Keratinocyte (primary cell): Measurements from ENCODE around the gene NAT10. TPM values are rescaled to one million over a fixed set of nuclear protein-coding genes. Genes with fewer than 3 reads are reported as not detected.

Experiments used
- DNase-seq: peaks from one replicate; pipeline ENCODE4 v3.0.0-alpha.2; 2011; ENCODE audit warnings: low read depth, missing footprints, low spot score
- FAIRE-seq: peaks from 2 replicates; lab custom pipeline; 2011; peaks lifted over from hg19 to GRCh38; lab: Jason Lieb, UNC
- H2AFZ ChIP-seq: 2 replicates; pipeline ENCODE4 v1.6.0; 2012; ENCODE audit warnings: low read length, control low read depth, inconsistent platforms; ENCODE audit not compliant: control insufficient read depth
- H3K27ac ChIP-seq: 2 replicates; pipeline ENCODE4 v1.5.1; 2011; ENCODE audit warnings: low read length; ENCODE audit not compliant: control insufficient read depth, insufficient read depth
- H3K27me3 ChIP-seq: 3 replicates; pipeline ENCODE4 v1.6.0; 2011; ENCODE audit warnings: low read length; ENCODE audit not compliant: control insufficient read depth, insufficient read depth; ENCODE audit errors: extremely low read depth
- H3K36me3 ChIP-seq, 2 experiments: 2 replicates in 1 of 2; 3 replicates in 1 of 2; pipeline ENCODE4 v1.5.1; 2011; ENCODE audit warnings: low read length in 2 of 2, mild to moderate bottlenecking in 1 of 2; ENCODE audit not compliant: control insufficient read depth in 2 of 2, insufficient read depth in 2 of 2; ENCODE audit errors: extremely low read depth in 1 of 2
- H3K4me1 ChIP-seq: 3 replicates; pipeline ENCODE4 v1.5.1; 2011; ENCODE audit warnings: low read length; ENCODE audit not compliant: control insufficient read depth, insufficient read depth; ENCODE audit errors: extremely low read depth
- H3K4me2 ChIP-seq: 3 replicates; pipeline ENCODE4 v1.6.0; 2011; ENCODE audit warnings: low read depth, low read length; ENCODE audit not compliant: control insufficient read depth, insufficient read depth; ENCODE audit errors: extremely low read depth
- H3K4me3 ChIP-seq, 3 experiments: fragments of 200-600 bp in 1 of 3; sonication (generic) in 1 of 3; 2 replicates in 2 of 3; 3 replicates in 1 of 3; pipeline ENCODE4 v1.5.1; 2011 to 2016; ENCODE audit warnings: low read length in 3 of 3, mild to moderate bottlenecking in 3 of 3, control low read depth in 2 of 3, inconsistent platforms in 1 of 3, low read depth in 1 of 3, mixed read lengths in 1 of 3, mixed run types in 1 of 3, moderate library complexity in 1 of 3; ENCODE audit not compliant: control insufficient read depth in 2 of 3, insufficient read depth in 2 of 3; ENCODE audit errors: extremely low read depth in 1 of 3
- H3K79me2 ChIP-seq: 2 replicates; pipeline ENCODE4 v1.6.0; 2012; ENCODE audit warnings: low read length; ENCODE audit not compliant: control insufficient read depth, insufficient read depth
- H3K9ac ChIP-seq: 3 replicates; pipeline ENCODE4 v1.6.0; 2011; ENCODE audit warnings: low read length; ENCODE audit not compliant: control insufficient read depth, insufficient read depth; ENCODE audit errors: extremely low read depth
- H3K9me1 ChIP-seq: 3 replicates; pipeline ENCODE4 v1.6.0; 2011; ENCODE audit warnings: low read length; ENCODE audit not compliant: control insufficient read depth, insufficient read depth; ENCODE audit errors: extremely low read depth
- H3K9me3 ChIP-seq: 2 replicates; pipeline ENCODE4 v1.5.1; 2012; ENCODE audit warnings: low read depth, low read length; ENCODE audit not compliant: control insufficient read depth
- H4K20me1 ChIP-seq: 3 replicates; pipeline ENCODE4 v1.6.0; 2011; ENCODE audit warnings: low read length; ENCODE audit not compliant: control insufficient read depth, insufficient read depth; ENCODE audit errors: extremely low read depth
- CTCF ChIP-seq, 3 experiments: IDR thresholded peaks in 1 of 3; conservative IDR thresholded peaks in 1 of 3; optimal IDR thresholded peaks in 1 of 3; 2 replicates in 2 of 3; 3 replicates in 1 of 3; pipeline versions ENCODE3 to v1.5.1; 2011; ENCODE audit warnings: low read length in 3 of 3, mild to moderate bottlenecking in 3 of 3, moderate library complexity in 2 of 3, control low read depth in 1 of 3, inconsistent platforms in 1 of 3; ENCODE audit not compliant: insufficient read depth in 2 of 3; ENCODE audit errors: extremely low read depth in 1 of 3
- EZH2 ChIP-seq: IDR thresholded peaks from one replicate; pipeline ENCODE4 v1.6.1; 2012; ENCODE audit warnings: inconsistent platforms, mild to moderate bottlenecking, low read length, moderate library complexity
- dilution Hi-C: fragments of 300-500 bp; cut with MboI; formaldehyde crosslinking; loops from one replicate; pipeline ENCODE4 v1.7.0; 2020; ENCODE audit warnings: low sequenced_read_pairs; ENCODE audit not compliant: extremely low pct_ligation_motif_present
- polyA plus RNA-seq, 5 experiments: library from polyadenylated mRNA; depleted of rRNA in 3 of 5; stranded (reverse) in 3 of 5; stranded (forward) in 1 of 5; unstranded in 1 of 5; fragments of >200 nt; gene quantifications; 1 replicate in 1 of 5; 2 replicates in 3 of 5; 3 replicates in 1 of 5; pipeline versions ENCODE4 v1.2.1 to v1.2.3, GENCODE V29; 2011 to 2012; ENCODE audit warnings: missing spikeins in 2 of 5, low read depth in 1 of 5, low replicate concordance in 1 of 5

Gene NAT10
- polyA plus RNA-seq, 1 donor (not counting 4 experiments of a cell fraction or from before 2014, with no cell fraction given) = 44.0 TPM

- peaks cover 17% of the 10 kb centered on the region for H3K4me1 ChIP-seq
- no peak overlapping the region for H3K4me3 ChIP-seq
- H3K27ac ChIP-seq = no peak overlapping the region
- H4K20me1 ChIP-seq = no peaks in the 10 kb centered on the region
- no peaks in the 10 kb centered on the region for H3K27me3 ChIP-seq
- TF ChIP-seq CTCF (optimal IDR thresholded peaks at IDR 0.05 in 1 of 3, IDR thresholded peaks at IDR 0.05 in 1 of 3, conservative IDR thresholded peaks at IDR 0.05 in 1 of 3; ENCODE audit: extremely low read depth in 1 of 3, insufficient read depth in 2 of 3, low read length in 3 of 3) (no peak), EZH2 (no peak)
- FAIRE-seq (no peak), DNase-seq (no peak)
- no peaks in the 10 kb centered on the region for H3K79me2 ChIP-seq
- H3K4me2 ChIP-seq = no peak overlapping the region
- no peak overlapping the region for H2AFZ ChIP-seq
- H3K36me3 ChIP-seq = no peaks in the 10 kb centered on the region
- no peaks in the 10 kb centered on the region for H3K9me3 ChIP-seq
- dilution Hi-C loops = no loop called here
- no peak overlapping the region for H3K9ac ChIP-seq
- peaks cover 3% of the 10 kb centered on the region for H3K9me1 ChIP-seq
Observed at GRCh38 chr11:34191578-34191977, 86.1 kb downstream of the NAT10 start.

GRCh38 chr11:34192481-34193401 lies 87.3 kb downstream of the NAT10 start:
- Histone ChIP-seq H3K27ac (peak overlapping the region; percentile 61), H3K9me3 (no peaks in the 10 kb centered on the region), H3K4me1 (peaks cover 17% of the 10 kb centered on the region), H3K36me3 (no peaks in the 10 kb centered on the region), H3K4me3 (peak overlapping the region in 2 of 3 experiments; percentile 33 to 69), H3K79me2 (no peaks in the 10 kb centered on the region), H4K20me1 (no peaks in the 10 kb centered on the region), H2AFZ (peak overlapping the region; percentile 83), H3K4me2 (peak overlapping the region; percentile 78), H3K9ac (peak overlapping the region; percentile 58), H3K27me3 (no peaks in the 10 kb centered on the region), H3K9me1 (peaks cover 3% of the 10 kb centered on the region)
- FAIRE-seq = peak; percentile 96
- peak; percentile 93 for DNase-seq
- dilution Hi-C loops = no loop called here
- TF ChIP-seq CTCF (optimal IDR thresholded peaks at IDR 0.05 in 1 of 3, IDR thresholded peaks at IDR 0.05 in 1 of 3, conservative IDR thresholded peaks at IDR 0.05 in 1 of 3; ENCODE audit: extremely low read depth in 1 of 3, insufficient read depth in 2 of 3, low read length in 3 of 3) (no peak), EZH2 (no peak)
